ENCODE results near the gene TF. TPM values are rescaled to one million over a fixed set of nuclear protein-coding genes. Genes with fewer than 3 reads are reported as not detected.

Gene TF
- total RNA-seq, 1 donor from 2014 or later, result 4.4 TPM

DNA sequence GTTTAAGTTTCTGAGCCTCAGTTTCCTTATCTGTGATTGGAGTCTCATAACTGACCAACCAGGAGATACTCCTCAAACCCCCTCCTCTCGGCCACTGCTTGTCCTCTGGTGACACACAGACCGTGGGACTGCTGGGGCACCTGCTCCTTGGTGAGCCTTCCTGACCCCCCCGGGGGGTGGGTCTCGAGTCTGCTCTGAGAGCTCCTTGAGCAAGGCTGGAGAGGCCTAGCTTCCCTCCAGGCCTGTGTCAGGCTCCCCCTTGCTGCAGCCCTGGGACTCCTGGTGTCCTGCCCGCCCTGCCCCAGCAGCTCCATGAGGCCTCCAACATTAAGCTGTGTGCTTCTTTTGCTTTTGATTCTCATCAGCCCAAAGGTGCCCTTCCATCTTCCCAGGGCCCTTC is 87.1 kb downstream of the TF start:
- Mint-ChIP-seq H3K27ac (no peak overlapping the region), H3K4me3 (ENCODE audit: low read depth) (no peak overlapping the region), H3K27me3 (no peaks in the 10 kb centered on the region), H3K36me3 (ENCODE audit: insufficient read depth) (no peaks in the 10 kb centered on the region), H3K4me1 (ENCODE audit: low read depth) (no peaks in the 10 kb centered on the region), H3K9me3 (ENCODE audit: low read depth) (no peaks in the 10 kb centered on the region)
- DNase-seq (ENCODE audit: low spot score, unreplicated experiment), result no peak
- TF ChIP-seq, protein P1, sequence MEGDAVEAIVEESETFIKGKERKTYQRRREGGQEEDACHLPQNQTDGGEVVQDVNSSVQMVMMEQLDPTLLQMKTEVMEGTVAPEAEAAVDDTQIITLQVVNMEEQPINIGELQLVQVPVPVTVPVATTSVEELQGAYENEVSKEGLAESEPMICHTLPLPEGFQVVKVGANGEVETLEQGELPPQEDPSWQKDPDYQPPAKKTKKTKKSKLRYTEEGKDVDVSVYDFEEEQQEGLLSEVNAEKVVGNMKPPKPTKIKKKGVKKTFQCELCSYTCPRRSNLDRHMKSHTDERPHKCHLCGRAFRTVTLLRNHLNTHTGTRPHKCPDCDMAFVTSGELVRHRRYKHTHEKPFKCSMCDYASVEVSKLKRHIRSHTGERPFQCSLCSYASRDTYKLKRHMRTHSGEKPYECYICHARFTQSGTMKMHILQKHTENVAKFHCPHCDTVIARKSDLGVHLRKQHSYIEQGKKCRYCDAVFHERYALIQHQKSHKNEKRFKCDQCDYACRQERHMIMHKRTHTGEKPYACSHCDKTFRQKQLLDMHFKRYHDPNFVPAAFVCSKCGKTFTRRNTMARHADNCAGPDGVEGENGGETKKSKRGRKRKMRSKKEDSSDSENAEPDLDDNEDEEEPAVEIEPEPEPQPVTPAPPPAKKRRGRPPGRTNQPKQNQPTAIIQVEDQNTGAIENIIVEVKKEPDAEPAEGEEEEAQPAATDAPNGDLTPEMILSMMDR (IDR thresholded peaks at IDR 0.05; ENCODE audit: unreplicated experiment), result no peak

DNA sequence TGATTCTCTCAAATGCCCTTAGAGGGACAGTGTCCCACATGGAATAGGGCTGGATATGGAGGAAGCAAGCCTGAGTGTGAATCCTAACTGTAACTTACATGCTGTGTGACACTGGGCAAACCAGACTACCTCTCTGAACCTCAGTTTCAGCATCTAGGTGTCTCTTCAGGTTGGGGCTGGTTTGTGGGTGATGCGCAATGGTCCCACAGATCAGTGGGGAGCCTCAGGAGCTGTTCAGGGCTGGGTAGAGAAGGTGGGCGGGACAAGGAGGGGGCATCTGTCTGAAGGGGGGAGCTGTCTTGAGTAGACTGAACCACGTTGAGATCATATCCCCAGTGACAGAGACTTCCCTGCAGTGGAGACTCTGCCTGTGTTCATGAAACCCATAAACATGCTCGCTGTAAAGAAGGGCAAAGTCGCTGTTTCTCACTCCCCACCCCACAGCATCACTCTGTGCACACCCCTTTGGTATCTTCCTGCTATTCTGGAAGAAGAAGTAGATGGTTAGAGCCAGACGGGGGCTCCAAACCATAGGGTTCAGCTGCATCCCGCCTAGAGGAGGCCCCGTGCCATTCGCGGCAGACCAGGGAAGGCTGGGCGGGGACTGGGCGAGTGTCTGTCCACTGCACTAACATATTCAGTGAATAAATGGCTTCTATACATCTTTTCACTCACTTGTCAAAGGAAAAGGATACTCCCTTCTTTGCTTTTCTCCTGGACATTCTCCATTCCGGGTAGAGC is 87.9 kb downstream of the TF start:
- DNase-seq (ENCODE audit: low spot score, unreplicated experiment), result no peak
- Mint-ChIP-seq H3K9me3 (ENCODE audit: low read depth) (no peaks in the 10 kb centered on the region), H3K27ac (no peak overlapping the region), H3K4me1 (ENCODE audit: low read depth) (no peaks in the 10 kb centered on the region), H3K27me3 (no peaks in the 10 kb centered on the region), H3K4me3 (ENCODE audit: low read depth) (no peak overlapping the region), H3K36me3 (ENCODE audit: insufficient read depth) (no peaks in the 10 kb centered on the region)
- TF ChIP-seq, protein P1 (IDR thresholded peaks at IDR 0.05; ENCODE audit: unreplicated experiment), result no peak

DNA sequence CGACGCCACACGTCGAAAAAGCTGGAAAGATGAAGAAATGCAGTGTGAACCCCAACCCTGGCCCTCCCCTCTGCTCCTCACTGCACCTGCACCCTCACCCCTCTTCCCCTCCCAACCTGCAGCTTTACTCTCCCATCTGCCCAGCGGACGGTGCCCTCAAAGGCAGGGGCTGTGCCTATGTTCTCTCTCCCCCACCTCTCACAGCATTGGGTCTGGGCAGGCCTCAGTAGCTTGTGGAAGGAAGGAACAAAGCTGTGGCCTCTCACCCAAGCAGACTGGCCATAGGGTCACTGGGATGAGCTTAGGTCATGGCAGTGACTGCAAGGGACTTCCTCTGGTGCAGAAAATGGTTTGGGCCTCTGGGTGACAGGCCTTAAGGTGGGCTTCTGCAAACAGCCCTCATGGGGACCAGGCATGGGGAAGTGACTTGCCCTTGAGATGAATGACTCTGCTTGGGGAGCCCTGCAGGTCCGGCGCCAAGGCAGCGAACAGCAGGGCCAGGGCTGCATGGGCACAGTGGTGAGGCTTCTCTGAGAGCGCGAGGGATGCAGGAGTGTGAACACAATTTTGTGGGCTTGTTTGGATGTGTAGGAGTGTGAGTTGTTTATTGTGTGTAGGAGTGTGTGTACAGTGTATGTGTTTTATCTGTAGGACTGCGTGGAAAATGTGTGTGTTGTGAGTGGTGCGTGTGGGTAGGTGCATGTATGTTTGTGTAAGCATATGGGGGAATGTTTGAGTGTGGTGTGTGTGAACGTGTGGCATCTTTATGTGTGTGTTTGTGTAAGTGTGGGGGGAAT is 88.6 kb downstream of the TF start:
- no peaks in the 10 kb centered on the region for H3K27me3 Mint-ChIP-seq

DNA sequence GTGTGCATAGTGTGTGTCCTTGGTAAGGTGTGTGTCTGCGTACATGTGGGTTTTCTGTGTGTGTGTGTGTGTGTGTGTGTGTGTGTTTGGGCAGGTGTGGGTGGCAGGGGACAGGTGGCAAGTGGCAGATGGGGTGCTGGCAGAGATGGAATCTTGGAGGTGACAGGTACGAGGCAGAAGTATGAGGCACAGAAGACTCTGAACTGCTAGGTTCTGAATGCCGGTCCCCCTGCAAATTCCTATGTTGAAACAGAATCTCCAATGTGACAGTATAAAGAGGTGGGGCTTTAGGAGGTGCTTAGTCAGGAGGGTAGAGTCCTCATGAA is 89.2 kb downstream of the TF start:
- no peaks in the 10 kb centered on the region for H3K4me1 Mint-ChIP-seq (ENCODE audit: low read depth)
- TF ChIP-seq, protein P1 (IDR thresholded peaks at IDR 0.05; ENCODE audit: unreplicated experiment), result no peak
- H3K27ac Mint-ChIP-seq, result no peak overlapping the region
- DNase-seq (ENCODE audit: low spot score, unreplicated experiment), result no peak
- H3K27me3 Mint-ChIP-seq, result no peaks in the 10 kb centered on the region
- H3K9me3 Mint-ChIP-seq (ENCODE audit: low read depth), result no peaks in the 10 kb centered on the region
- H3K36me3 Mint-ChIP-seq (ENCODE audit: insufficient read depth), result no peaks in the 10 kb centered on the region
- no peak overlapping the region for H3K4me3 Mint-ChIP-seq (ENCODE audit: low read depth)

More for the DNA sequence above, 88.6 kb downstream of the TF start:
- Mint-ChIP-seq H3K9me3 (ENCODE audit: low read depth) (no peaks in the 10 kb centered on the region), H3K36me3 (ENCODE audit: insufficient read depth) (no peaks in the 10 kb centered on the region), H3K4me3 (ENCODE audit: low read depth) (no peak overlapping the region), H3K27ac (no peak overlapping the region), H3K4me1 (ENCODE audit: low read depth) (no peaks in the 10 kb centered on the region)
- TF ChIP-seq, protein P1 (IDR thresholded peaks at IDR 0.05; ENCODE audit: unreplicated experiment), result no peak
- no peak for DNase-seq (ENCODE audit: low spot score, unreplicated experiment)

DNA sequence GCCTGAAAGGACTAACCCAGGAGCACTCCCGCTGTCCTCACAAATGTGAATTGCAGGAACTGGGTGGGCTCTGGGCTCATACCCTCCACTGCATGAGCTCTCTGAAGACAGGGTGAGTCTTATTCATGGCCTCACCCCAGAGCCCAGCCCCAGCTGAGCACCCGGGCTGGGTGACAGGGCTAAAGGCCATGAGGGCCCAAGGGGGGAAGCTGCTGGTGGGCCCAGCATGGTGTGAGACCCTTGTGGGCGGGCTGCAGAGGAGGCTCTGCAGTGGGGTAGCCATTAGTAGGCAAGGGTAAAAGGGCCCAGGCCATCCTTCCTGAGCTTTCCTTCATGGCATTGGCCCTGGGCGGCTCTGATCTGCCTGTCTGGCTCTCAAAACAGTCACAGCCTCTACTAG is 89.8 kb downstream of the TF start:
- no peak for DNase-seq (ENCODE audit: low spot score, unreplicated experiment)
- Mint-ChIP-seq H3K27ac (no peak overlapping the region), H3K9me3 (ENCODE audit: low read depth) (no peaks in the 10 kb centered on the region), H3K27me3 (no peaks in the 10 kb centered on the region), H3K4me1 (ENCODE audit: low read depth) (no peaks in the 10 kb centered on the region), H3K36me3 (ENCODE audit: insufficient read depth) (no peaks in the 10 kb centered on the region), H3K4me3 (ENCODE audit: low read depth) (no peak overlapping the region)
- TF ChIP-seq, protein P1 (IDR thresholded peaks at IDR 0.05; ENCODE audit: unreplicated experiment), result no peak
